Left forelimb (tissue), 1 donor: ENCODE data around the gene MAP3K12.

Experiments
- DNase-seq: peaks from one replicate; pipeline ENCODE4 v3.0.0-alpha.2; 2018; ENCODE audit warnings: low spot score

The MAP3K12 gene

DNA sequence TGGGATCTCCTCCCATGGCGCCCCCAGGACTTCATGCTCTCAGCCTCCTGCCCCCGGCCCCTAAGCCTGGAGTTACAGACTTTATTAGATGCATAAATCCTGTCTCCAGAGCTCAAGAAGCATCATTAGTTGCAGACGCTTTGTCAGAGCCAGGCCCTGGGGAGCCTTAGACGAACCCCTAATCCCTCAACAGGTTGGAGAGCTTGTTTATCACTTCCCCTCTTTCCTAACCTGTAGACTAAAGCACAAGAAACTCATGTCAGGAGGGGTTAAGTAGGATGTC is 8.3 kb upstream of the MAP3K12 start:
- DNase-seq, result no peak

DNA sequence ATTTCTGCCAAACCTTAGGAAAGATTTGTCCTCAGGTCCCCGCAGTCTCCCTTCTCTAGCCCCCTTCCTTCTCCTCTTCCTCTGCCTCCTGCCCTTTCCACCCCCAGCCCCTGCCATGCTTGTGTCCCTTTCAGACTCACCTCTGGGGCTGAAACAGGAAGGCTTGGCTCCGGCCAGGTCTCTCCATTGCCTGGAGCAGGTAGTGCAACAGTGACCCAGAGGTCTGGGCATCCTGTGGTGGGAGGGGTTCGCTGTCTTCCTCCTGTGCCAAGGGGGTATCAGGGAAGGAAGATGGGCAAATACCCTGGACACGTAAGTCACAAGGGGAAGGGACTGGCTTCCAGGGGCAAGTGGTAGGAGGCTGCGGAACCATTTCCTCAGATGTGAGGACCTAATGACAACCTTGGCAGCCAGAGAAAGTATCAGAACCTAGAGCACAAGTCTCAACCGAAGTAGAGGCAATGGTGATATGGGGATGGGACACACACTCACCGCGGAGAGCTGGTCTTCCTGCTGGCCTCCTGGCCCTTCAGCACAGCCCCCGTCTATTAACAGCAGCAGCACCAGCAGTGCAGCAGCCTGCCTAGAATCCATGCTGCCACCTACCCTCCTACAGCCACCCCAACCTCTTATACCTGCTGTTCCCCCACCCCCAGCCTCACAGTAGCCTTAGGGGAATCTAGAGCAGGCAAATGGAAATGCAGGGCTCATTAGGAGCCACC is 7.8 kb upstream of the MAP3K12 start, which contains the start of gene NPFF:
Gene NPFF, minus strand, starts transcription at position 604 of the 722 bp plus-strand sequence. Its CDS starts 10 bp downstream, at position 594.
- DNase-seq, result no peak

DNA sequence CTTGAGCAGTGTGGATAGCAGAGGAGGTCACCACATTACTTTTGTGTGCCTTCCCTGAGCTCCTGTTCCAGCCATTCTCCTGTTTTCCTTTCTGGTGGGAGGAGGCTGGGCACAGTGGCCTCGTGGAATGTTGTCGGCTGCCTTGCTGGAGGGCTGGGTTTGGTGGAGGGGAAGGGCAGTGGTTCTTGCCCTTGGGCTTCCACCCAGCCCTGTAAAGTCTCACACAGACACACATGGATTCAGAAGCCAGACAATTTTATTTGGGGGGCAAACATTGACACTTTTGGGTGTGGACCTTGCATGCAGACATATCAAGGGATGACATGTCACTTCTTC is 7.2 kb upstream of the MAP3K12 start:
- no peak for DNase-seq

DNA sequence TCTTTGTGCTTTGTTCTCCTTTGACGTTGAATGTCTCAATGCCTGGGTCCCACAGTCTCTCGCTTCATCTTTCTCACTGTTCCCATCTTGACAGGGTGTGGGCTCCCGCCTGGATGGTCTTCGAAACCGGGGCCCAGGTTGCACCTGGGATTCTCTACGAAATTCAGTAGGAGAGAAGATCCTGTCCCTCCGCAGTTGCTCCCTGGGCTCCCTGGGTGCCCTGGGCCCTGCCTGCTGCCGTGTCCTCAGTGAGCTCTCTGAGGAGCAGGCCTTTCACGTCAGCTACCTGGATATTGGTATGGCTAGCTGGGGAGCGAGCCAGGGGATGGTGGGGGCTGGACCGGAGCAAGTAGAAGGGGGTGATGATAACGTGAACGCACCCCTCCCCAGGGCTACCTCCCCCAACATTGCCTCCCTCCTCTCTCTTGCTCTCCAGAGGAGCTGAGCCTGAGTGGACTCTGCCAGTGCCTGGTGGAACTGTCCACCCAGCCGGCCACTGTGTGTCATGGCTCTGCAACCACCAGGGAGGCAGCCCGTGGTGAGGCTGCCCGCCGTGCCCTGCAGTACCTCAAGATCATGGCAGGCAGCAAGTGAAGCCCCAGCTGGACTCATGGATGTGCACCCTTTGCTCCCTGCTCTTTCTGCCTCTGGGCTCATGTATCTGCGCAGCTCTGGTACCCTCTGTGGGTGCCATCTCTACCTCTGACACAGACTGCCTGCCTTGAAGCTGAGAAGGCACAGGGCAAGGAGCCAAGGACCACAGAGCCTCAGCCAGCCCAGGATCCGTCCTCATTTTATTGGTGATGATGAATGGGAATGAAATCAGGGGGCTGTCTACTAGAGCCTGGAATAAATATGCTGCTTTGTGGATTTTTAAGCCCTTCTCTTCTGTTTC is 6.5 kb upstream of the MAP3K12 start:
- DNase-seq, result no peak

DNA sequence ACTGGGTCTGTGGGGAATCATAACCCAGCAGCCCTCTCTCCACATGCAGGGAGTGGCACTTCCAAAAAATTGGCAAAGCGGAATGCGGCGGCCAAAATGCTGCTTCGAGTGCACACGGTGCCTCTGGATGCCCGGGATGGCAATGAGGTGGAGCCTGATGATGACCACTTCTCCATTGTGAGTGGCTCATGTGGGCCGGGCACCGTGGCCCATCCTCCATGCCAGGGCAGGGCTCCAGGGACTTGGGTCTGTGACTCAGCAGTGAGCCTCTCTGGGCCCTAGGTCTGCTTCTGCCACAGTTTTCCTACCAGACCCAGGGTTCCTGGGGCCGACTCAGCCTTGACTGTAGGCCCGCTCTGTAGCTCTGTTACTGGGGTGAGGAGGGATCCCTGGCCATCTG is 5.8 kb upstream of the MAP3K12 start:
- DNase-seq, result no peak

DNA sequence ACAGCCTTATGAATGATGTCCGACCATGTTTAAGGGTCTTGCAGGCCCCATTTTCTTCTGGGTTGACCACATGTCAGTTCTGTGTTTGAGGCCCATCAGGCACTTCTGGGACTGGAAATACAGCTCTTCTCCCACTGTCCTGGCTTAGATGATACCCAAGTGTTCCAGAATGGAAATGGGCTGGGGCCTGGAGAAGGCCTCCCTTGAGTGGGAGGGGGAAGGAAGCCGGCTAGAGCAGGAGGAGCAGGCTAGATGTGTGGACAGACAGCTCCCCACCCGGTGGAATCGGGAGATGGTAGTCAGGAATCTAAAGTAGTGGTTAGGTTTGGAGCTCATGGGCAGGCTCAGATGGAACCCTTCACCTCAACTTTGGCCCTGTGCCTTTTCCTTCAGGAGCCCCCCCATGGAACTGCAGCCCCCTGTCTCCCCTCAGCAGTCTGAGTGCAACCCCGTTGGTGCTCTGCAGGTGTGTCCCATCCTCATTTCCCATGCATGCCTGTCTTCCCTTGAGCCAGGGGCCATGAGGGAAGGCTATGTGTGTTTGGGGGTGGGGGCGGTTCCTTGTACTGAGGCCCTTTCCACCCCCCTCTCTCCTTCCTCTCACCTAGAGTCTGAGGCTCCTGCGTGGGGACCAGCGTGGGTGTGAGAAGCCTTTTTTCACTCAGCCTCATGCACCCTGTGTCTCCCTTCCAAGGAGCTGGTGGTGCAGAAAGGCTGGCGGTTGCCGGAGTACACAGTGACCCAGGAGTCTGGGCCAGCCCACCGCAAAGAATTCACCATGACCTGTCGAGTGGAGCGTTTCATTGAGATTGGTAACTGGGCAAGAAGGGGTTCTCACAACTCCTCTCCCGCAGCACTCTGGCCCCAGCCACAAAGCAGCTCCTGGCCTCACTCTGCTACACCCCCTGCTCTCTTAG is 5.0 kb upstream of the MAP3K12 start:
- DNase-seq, result no peak

DNA sequence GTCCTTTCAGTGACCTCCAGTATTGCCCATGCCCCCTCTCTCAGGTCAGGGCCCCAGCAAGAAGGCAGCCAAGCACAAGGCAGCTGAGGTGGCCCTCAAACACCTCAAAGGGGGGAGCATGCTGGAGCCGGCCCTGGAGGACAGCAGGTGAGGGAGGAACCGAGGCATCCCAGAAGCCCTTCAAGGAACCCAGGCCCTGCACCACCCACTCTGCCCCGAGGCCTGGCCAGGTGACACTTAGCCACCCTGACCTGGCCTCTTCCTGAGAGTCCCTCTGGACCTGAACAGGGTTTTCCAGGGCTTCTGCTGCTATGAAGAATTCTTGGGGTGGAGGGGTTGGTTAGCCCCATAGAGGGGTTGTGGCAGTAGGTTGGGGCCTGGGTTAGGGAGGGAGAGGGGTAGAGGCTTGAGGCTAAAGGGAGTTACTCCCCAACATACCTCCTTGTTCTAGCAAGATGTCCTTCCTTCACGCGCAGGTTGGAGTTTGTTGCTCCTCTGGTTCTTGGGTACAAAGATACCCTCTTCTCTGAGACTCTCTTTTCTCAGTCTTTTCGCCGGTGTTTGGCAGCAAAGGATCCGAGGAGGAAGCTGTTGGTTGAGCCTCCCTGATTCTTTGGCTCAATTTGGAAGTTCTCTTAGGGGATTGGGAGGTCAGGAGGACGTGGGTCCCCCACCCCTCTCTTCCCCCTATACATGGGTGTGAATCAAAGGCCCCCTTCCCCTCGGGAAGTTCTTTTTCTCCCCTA is 3.9 kb upstream of the MAP3K12 start:
- no peak for DNase-seq

DNA sequence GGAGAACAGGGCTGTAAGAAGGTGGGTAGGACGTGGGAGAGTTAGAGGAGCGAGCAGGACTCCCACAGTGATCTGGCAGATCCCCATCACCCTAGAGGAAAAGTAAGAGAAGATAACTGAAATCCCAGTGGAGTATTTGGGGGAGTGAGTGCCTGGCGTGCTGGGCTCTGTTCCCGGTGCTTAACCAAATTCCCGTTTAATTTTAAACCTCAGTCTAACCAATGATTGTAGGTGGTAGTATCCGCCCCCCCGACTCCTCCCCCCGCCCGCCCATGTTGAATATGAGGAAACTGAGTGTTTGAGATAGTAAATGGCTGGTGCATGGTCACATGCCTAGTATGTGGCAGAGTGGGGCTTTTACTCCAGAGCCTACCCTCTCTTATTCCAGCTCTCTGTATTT is 3.1 kb upstream of the MAP3K12 start:
- DNase-seq, result no peak

DNA sequence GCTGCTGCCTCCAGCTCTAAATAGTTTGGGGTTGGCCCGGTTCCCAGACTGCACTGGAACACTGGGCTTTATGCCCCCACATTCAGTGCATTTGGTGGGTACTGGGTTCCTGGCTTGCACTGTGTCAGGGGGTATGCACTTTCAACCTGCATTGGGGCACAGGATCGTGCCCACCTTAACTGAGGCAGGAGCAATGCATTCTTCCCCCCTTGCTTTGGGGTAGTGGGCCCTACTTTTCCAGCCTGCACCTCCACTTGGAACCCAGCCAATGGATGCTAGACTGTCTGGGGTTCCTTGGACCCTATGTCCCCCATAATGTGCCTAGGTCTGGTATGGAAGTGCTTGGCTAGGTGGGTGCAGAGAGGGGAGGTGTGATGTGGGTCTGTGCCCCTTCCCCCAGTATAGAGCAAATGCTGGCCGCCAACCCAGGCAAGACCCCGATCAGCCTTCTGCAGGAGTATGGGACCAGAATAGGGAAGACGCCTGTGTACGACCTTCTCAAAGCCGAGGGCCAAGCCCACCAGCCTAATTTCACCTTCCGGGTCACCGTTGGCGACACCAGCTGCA is 2.4 kb upstream of the MAP3K12 start:
- DNase-seq, result no peak

DNA sequence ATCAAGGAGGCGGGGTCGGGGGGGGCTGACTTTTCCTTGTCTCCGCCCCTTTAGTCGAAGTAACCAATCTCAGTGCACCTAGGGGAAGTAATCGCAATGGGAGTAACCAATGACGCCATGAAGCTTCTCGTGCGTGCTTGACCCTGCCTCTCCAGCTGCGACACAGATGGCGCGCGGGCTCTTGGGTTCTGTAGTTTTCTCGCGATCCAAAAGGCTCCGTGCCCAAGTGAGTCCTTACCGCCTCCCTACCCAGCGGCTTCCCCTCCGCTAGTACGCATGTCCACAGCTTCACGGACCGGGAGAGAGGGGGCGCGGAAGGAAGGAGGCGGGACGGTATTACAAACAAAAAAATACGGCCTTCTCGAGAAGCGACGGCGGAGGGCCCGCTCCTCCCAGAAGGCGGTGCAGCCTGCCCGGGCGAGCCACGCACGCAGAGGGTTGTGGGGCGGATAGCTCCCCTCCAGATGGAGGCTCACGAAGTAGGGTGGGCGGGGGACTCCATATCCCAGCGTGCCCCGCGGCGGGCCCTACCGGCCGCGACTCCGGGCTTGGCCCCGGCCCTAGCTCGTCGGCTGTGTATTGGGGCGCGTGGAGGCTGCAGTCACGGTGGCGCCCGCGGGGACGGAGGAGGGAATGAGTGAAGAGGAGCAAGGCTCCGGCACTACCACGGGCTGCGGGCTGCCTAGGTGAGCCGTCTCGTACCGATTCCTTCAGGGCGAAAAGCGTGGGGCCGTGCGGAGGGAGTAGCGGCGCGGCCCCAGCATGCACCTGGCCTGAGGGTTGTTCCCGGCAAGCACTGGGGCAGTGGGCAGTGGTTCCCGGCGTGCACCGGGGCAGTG is 1.7 kb upstream of the MAP3K12 start, which contains the start of gene TARBP2:
Gene TARBP2, plus strand, starts transcription at position 508 of the 839 bp plus-strand sequence. Its CDS starts 126 bp downstream, at position 634.
- peak; percentile 99 for DNase-seq

DNA sequence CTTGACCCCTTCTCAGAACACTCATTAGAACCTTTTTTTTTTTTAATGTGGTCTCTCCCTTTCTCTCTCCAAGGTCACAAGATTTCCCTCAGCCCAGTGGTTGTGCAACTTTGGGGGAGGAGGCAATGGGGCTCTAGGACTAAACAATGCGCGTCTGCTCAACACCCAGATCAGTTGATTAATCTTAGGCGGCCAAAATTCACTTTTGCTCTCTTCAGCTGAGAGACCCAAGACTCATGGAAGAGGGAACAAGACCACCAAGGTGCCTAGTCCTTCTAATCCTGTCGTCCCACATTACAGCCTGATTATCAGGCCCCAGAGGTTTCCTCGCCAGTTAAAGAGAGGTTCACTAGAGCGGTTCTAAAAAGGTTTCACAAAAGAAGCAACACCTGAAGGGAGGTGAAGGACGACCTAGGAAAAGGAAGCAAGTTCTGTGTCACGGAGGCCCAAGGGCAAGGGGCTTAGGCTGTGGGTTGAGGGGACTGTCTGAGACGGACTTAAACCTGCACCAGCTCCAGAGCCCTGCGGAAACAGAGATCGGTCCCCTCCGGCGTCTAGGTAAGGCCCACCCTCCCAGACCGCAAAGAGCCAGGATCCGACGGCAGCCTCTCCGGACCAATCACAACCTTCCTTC is 1.0 kb upstream of the MAP3K12 start:
- no peak for DNase-seq

DNA sequence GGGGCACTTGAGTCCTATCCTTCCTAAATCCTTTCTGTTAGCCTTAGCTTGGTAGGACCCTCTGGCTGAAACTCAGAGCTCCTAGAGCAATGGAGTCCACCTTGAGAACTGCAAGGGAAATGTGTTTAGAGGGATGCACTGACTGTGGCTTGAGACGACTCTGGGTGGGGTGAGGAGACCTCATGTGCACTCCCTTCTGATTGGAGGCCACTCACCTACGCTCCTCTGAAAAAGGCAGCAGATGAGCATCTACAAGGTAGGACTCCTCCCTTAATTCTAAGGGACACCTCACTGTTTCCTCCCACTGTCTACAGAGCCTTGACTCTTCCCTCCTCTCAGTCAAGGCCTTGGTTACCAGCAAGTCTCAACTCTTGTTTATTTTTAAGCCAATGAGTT is 1.0 kb downstream of the MAP3K12 start:
- DNase-seq, result no peak

DNA sequence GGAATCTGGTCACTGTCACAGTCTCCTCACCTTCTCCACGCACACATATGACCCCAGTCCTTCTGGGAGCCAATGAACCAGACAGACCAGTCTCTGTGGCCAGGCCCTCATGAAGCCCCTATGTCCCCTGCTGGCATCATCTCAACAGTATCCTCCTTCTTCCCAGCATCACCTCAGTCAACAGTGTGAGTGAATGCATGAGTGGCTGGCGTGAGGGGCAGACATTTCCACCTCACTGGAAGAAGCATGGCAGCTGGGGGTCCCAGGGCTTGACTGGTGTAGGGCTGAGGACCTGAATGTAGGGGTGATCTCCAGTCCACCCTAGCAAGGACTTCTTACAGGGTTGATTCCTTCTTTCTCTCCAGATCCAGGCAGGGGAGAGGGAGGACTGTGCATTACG is 1.8 kb downstream of the MAP3K12 start:
- DNase-seq, result no peak

DNA sequence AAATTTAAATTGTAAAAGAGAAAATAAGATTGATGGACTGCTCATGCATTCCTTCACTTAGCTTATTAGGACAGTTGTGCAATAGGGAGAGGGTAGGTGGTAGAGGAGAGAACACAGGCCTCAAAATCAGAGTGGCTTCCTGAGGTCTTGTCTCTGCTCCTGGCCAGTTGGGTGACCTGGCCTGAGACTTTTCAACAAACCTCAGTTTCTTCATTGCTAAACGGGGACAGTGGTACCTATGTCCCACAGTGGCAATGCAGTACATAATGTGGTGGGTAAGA is 2.6 kb downstream of the MAP3K12 start:
- no peak for DNase-seq

DNA sequence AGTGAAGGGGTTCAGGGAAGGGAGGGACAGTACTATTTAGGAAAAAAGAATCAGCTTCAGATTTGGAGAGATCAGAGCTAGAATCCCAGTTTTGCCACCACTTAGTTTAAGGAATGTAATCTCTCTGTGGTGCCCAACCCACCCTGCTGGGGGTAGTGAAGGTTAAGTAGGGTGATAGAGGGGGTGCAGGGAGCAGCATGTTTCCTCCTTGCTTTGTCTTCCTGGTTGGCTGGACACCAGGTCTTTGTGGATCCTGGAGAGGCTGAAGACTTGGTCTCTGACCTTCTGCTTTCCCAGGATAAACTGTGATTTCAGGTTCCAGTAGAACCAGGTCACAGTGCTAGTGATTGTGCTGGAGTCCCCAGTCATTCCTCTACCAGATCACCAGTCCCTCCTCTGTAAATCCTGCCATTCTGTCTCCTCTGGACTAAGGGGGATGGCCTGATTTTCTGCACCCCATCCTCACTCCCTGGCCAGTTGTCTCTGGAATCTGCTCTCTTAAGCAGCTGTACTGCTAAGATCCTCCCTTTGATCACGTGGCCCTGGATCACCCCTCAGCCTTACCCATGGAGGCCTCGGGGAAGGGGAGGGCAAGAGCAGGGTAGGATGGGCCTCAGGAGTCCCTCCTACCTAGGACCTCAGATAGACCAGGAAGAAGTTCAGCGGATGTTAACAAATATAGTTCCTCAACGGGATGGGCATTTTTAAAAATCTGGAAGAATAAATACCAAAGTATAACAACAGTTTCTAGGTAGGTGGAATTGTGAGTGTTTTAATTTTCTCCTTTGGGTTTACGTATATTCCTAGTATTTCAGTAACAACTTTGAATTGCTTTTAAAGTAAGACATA is 3.1 kb downstream of the MAP3K12 start:
- DNase-seq, result no peak

DNA sequence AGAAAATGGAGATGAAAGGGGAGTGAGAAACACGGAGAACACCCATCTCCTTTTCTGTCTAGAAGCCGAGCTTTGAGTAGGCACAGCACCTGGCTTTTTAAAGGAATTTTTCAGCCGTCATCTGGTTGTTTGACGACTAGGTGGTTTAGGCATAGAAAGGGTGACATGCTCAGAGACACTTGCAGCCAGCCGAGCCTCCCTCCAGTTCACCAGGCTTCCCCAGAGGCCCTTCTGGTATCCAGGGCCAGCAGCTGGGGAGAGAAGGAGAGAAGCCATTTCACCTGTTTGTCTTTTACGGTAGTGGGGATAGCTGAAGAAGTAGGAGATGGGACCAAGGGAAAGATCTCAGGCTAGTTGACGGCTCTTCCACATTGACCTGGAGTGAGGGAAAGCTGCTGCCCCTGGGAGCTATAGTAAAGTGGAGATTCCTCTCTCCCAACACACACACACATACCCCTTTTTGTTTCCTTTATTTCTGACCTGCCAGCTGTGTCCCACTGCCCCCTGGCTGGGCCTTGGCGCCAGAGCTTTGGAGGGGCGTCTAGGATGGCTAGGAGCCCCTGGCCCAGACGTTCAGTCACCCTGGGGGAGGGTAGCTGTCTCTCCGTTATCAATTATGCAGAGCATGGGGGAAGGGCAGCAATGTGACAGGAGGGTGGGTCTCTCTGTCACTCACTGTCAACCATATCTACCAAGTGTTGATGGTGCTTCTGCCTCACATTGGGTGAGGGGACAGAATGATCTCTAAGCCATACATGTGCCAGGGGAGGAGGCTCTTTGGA is 5.5 kb downstream of the MAP3K12 start:
- DNase-seq, result no peak

DNA sequence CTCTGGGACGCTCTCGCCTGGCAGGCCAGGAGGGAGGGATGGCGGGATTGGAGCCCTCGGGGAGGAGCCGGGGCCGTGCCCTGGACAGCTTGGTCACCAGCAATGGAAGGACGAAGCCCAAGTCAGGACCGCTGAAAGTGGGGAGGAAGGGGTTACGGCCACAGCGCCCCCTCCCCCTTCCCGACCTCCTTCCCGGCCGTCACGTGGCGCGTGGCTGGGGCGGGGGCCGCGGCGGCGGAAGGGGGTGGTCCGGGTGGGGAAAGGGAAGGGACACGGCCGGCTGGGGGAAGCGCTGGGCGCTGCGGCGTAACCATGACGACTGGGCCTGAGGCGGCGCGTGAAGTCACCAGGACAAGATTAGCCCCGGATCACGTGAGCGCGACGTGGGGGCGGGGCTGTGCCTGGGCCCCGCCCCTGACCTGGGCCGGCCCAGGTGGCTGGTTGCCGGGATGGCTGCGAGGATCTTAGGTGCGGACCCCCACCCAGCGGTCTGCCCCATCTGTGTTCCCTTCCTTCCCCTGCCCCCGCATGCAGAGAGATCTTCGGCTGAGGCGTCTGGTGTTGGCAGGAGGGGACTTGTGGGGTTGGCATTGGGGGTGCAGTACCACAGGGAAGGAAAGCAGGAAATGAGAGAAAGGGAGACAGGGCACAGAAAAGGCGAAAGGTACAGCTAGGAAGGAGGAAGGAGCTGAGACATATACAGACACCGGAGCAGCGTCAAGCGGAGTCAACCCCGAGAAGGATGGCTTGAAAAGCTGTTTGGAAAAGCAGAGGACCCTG is 6.2 kb downstream of the MAP3K12 start:
- DNase-seq, result peak; percentile 98

DNA sequence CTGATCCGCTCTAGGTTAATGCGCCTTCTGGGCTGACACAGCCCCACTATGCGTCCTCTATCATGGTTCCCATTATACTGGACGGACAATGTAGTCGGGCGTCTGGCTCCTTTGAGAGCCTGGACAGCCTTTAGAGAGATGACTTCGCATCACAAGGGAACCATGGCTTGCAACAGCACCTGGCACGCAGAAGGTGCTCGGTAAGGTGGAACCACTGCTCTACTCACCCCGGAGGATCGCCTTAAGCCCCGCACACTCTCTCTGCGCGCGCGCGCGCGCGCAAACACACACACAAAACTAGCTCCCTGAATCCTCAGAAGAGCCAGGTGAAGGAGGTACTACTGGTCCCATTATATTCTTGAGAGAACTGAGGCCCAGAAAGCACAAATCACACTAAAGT is 7.1 kb downstream of the MAP3K12 start:
- DNase-seq, result no peak
